ENCODE results near the gene DIO3.

The DIO3 gene

DNA sequence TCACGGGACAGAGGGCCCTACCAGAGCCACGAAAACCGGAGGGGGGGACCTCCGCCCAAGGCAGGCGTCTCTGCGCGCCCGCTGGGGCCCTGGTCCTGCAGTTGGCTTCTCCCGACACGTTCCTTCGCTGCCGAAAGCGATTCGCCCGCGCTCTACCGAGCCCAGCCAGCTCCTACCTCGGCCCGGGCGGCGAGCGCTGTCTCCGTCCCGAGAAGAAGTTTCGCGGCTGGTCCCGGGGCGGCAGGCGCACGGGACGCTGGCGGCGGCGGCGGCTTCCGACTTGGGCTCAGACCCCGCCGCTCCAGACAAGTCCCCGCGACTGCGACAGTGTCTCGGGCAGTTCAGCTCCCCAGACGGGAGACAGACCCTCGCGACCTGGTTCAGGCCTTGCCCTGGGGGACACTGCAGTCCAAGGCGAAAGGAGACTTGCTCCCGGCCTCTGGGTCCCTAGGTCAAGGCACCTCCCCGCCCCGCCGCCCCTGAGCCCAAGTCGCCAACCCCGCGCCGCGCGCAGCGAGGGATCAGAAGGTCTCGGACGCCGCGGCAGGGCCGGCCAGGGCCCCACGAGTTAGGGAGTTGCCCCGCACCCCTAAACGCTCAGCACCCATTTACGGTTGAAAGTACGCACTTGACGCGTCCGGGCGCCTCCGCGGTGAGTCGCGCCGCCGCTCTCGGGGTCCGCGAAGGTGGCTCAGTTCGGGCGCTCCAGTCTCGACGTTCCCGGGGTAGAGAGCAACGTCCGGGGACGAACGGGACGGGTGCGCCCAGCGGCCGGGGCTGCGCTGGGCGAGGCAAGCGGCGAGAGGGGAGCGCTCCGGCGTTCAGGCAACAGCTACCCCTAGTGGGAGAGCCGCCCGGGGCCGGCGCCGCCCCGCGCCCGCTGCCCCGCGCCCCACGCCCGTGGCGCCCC, 1.4 kb upstream of the DIO3 start:
- DNase-seq (ENCODE audit: low read depth in 1 of 2, low spot score in 1 of 2): no peak
- TF ChIP-seq SPI1 (IDR thresholded peaks at IDR 0.05; ENCODE audit: borderline replicate concordance, low read depth): no peak
- no peak for TF ChIP-seq POLR2AphosphoS5 (IDR thresholded peaks at IDR 0.05; ENCODE audit: low read depth)
- TF ChIP-seq, protein P1, sequence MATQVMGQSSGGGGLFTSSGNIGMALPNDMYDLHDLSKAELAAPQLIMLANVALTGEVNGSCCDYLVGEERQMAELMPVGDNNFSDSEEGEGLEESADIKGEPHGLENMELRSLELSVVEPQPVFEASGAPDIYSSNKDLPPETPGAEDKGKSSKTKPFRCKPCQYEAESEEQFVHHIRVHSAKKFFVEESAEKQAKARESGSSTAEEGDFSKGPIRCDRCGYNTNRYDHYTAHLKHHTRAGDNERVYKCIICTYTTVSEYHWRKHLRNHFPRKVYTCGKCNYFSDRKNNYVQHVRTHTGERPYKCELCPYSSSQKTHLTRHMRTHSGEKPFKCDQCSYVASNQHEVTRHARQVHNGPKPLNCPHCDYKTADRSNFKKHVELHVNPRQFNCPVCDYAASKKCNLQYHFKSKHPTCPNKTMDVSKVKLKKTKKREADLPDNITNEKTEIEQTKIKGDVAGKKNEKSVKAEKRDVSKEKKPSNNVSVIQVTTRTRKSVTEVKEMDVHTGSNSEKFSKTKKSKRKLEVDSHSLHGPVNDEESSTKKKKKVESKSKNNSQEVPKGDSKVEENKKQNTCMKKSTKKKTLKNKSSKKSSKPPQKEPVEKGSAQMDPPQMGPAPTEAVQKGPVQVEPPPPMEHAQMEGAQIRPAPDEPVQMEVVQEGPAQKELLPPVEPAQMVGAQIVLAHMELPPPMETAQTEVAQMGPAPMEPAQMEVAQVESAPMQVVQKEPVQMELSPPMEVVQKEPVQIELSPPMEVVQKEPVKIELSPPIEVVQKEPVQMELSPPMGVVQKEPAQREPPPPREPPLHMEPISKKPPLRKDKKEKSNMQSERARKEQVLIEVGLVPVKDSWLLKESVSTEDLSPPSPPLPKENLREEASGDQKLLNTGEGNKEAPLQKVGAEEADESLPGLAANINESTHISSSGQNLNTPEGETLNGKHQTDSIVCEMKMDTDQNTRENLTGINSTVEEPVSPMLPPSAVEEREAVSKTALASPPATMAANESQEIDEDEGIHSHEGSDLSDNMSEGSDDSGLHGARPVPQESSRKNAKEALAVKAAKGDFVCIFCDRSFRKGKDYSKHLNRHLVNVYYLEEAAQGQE (IDR thresholded peaks at IDR 0.05; ENCODE audit: insufficient replicate concordance, low read depth): no peak
- TF ChIP-seq, protein P2, sequence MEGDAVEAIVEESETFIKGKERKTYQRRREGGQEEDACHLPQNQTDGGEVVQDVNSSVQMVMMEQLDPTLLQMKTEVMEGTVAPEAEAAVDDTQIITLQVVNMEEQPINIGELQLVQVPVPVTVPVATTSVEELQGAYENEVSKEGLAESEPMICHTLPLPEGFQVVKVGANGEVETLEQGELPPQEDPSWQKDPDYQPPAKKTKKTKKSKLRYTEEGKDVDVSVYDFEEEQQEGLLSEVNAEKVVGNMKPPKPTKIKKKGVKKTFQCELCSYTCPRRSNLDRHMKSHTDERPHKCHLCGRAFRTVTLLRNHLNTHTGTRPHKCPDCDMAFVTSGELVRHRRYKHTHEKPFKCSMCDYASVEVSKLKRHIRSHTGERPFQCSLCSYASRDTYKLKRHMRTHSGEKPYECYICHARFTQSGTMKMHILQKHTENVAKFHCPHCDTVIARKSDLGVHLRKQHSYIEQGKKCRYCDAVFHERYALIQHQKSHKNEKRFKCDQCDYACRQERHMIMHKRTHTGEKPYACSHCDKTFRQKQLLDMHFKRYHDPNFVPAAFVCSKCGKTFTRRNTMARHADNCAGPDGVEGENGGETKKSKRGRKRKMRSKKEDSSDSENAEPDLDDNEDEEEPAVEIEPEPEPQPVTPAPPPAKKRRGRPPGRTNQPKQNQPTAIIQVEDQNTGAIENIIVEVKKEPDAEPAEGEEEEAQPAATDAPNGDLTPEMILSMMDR (IDR thresholded peaks at IDR 0.05; ENCODE audit: insufficient read depth, low read length): no peak
- TF ChIP-seq GABPA (IDR thresholded peaks at IDR 0.05; ENCODE audit: low read depth): no peak
- Histone ChIP-seq H3K4me3 (replicated peaks; ENCODE audit: insufficient read depth, low read length) (no peak overlapping the region), H3K27me3 (ENCODE audit: insufficient read depth, poor library complexity, severe bottlenecking) (peaks cover 50% of the 10 kb centered on the region), H3K27ac (replicated peaks) (no peak overlapping the region)

- Histone ChIP-seq H3K27ac (replicated peaks) (no peak overlapping the region), H3K27me3 (ENCODE audit: insufficient read depth, poor library complexity, severe bottlenecking) (peaks cover 58% of the 10 kb centered on the region), H3K4me3 (replicated peaks; ENCODE audit: insufficient read depth, low read length) (no peak overlapping the region)
- no peak for TF ChIP-seq GABPA (IDR thresholded peaks at IDR 0.05; ENCODE audit: low read depth)
- TF ChIP-seq, protein P1 (IDR thresholded peaks at IDR 0.05; ENCODE audit: insufficient replicate concordance, low read depth): no peak
- DNase-seq (ENCODE audit: low read depth in 1 of 2, low spot score in 1 of 2): no peak
Measured at GRCh38 chr14:101560534-101561113, 671 bp upstream of the DIO3 start.

DNA sequence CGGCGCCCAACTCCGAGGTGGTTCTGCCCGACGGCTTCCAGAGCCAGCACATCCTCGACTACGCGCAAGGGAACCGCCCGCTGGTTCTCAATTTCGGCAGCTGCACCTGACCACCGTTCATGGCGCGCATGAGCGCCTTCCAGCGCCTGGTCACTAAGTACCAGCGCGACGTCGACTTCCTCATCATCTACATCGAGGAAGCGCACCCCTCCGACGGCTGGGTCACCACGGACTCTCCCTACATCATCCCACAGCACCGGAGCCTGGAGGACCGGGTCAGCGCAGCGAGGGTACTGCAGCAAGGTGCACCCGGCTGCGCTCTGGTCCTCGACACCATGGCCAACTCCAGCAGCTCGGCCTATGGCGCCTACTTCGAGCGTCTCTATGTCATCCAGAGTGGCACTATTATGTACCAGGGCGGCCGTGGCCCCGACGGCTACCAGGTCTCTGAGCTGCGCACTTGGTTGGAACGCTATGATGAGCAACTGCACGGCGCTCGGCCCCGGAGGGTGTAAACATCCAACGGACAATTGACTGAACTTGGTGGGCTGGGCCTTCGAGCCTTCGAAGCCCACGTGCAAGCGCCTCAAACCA, 699 bp downstream of the DIO3 start:
- Histone ChIP-seq H3K27me3 (ENCODE audit: insufficient read depth, poor library complexity, severe bottlenecking) (peaks cover 63% of the 10 kb centered on the region), H3K27ac (replicated peaks) (no peak overlapping the region), H3K4me3 (replicated peaks; ENCODE audit: insufficient read depth, low read length) (no peak overlapping the region)
- TF ChIP-seq POLR2AphosphoS5 (IDR thresholded peaks at IDR 0.05; ENCODE audit: low read depth) (no peak), GABPA (IDR thresholded peaks at IDR 0.05; ENCODE audit: low read depth) (no peak), SPI1 (IDR thresholded peaks at IDR 0.05; ENCODE audit: borderline replicate concordance, low read depth) (no peak)
- TF ChIP-seq, protein P1 (IDR thresholded peaks at IDR 0.05; ENCODE audit: insufficient replicate concordance, low read depth): no peak
- TF ChIP-seq, protein P2 (IDR thresholded peaks at IDR 0.05; ENCODE audit: insufficient read depth, low read length): no peak
- no peak for DNase-seq (ENCODE audit: low read depth in 1 of 2, low spot score in 1 of 2)
